T-helper 2 cell treated with Interferon-gamma antibody and Interleukin-4, amounts not matched to agents 5 μg/mL and 100 μg/mL, for 36 hours (primary cell): ENCODE measurements around the gene MPI.
A peak's percentile ranks its signal among the peaks of the same experiment; 100 is the strongest.

Experiments used
- DNase-seq: peaks from one replicate; pipeline ENCODE4 v3.0.0; 2021; ENCODE audit warnings: low spot score
- H3K27ac Mint-ChIP-seq: one replicate; pipeline ENCODE4 v1.8.0; 2021; ENCODE audit warnings: mild to moderate bottlenecking, mixed read lengths
- H3K27me3 Mint-ChIP-seq: one replicate; pipeline ENCODE4 v1.8.0; 2021; ENCODE audit warnings: low read depth, mixed read lengths
- H3K36me3 Mint-ChIP-seq: one replicate; pipeline ENCODE4 v1.8.0; 2021; ENCODE audit warnings: low read depth, mixed read lengths
- H3K4me1 Mint-ChIP-seq: one replicate; pipeline ENCODE4 v1.8.0; 2021; ENCODE audit warnings: low read depth, mixed read lengths
- H3K4me3 Mint-ChIP-seq: one replicate; pipeline ENCODE4 v1.8.0; 2022; ENCODE audit warnings: mild to moderate bottlenecking, moderate library complexity, mixed read lengths
- H3K9me3 Mint-ChIP-seq: one replicate; pipeline ENCODE4 v1.8.0; 2021; ENCODE audit warnings: mixed read lengths

Gene MPI

DNA sequence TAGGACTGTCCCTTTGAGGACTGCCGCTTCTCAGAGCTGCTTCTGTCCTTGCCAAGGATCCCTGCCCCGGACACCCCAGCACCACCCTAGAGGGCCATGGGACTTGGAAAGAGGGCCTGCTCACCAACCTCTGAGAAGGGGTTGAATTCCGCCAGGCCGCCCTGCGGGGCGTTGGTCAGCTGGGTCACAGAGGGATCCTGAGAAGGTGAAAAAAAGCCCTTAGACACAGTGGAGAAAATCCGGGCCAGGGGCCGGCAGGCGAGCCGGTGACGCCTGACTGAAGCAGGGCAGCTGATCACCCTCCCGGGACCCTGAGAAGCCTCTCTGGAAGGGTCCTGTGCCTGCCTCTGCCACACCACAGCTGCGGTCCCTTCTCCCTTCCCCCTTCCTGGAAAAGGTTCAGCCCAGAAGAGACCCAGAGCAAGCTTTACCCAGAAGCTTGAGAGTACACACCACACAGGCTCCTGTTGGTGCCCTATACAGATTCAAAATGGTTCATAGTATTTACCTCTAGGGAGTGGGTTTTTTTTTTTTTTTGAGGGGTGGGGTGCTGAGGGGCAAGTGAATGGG, 35.3 kb upstream of the MPI start:
- H3K4me3 Mint-ChIP-seq = no peak overlapping the region
- H3K9me3 Mint-ChIP-seq = no peaks in the 10 kb centered on the region
- H3K4me1 Mint-ChIP-seq = peaks cover 26% of the 10 kb centered on the region
- peaks cover 34% of the 10 kb centered on the region for H3K36me3 Mint-ChIP-seq
- H3K27me3 Mint-ChIP-seq = no peaks in the 10 kb centered on the region
- H3K27ac Mint-ChIP-seq = no peak overlapping the region
- DNase-seq = no peak

DNA sequence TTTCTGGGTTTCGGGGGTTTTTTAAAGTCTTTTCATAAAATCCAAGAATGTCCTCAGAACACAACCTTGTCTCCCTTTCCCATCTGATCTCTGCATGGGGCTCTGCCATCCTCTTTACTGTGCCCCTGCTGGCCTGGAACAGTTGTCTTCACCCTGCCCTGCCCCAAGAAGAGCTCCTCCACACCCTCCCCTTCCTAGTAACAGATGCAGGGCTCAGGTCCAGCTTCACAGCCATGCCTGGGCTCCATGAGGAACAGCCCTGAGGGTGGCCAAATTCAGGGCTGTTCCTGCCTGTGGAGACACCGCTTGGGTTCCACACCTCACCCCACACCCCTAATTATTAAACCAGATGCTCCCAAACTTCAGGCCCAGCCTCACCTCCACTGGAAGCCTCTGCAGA, 34.0 kb upstream of the MPI start:
- no peak overlapping the region for H3K4me3 Mint-ChIP-seq
- peak overlapping the region; percentile 32 for H3K27ac Mint-ChIP-seq
- peaks cover 28% of the 10 kb centered on the region for H3K36me3 Mint-ChIP-seq
- no peaks in the 10 kb centered on the region for H3K27me3 Mint-ChIP-seq
- no peaks in the 10 kb centered on the region for H3K9me3 Mint-ChIP-seq
- no peak for DNase-seq
- H3K4me1 Mint-ChIP-seq = peaks cover 29% of the 10 kb centered on the region

DNA sequence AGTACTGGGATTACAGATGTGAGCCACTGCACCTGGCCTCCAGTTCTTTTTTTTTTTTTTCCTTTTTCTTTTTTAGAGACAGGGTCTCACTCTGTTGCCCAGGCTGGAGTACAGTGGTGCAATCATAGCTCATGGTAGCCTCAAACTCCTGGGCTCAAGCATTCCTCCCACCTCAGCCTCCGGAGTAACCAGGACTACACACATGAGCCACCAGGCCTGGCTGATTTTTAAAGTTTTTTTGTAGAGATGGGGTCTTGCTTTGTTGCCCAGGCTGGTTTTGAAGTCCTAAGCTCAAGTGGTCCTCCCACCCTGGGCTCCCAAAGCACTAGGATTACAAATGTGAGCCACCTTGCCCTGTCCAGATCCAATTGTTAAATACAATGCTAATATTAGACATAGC, 33.3 kb upstream of the MPI start:
- Mint-ChIP-seq H3K27ac (no peak overlapping the region), H3K9me3 (no peaks in the 10 kb centered on the region), H3K4me3 (no peak overlapping the region), H3K27me3 (no peaks in the 10 kb centered on the region), H3K4me1 (peaks cover 29% of the 10 kb centered on the region), H3K36me3 (peaks cover 23% of the 10 kb centered on the region)
- no peak for DNase-seq

DNA sequence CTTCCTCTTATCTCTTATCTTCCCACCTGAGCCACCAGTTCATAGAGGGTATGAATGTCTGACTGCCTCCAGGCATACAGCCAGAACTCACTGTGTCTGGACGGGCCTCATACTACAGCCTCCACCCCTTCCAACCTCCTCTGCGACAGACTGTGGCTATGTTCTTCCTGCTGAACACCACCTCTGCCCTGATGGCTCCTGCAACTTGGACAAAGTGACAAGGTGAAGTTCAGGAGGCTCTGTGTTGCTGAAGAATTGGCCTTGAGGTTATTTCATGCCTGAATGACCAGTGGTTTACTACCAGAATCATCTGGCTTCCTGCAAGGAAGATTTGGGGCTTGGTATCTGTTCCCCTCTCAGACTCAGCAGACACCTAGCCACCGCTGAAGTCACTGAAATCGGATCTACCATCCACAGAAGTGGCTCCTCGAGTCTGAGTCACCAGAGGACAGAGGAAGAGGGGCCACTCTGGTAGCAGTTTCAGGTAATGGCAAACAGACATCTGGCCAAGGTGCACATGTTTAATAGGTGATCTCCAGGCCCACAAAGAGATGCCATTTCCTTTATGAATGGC, 32.7 kb upstream of the MPI start:
- Mint-ChIP-seq H3K4me1 (peaks cover 29% of the 10 kb centered on the region), H3K27me3 (no peaks in the 10 kb centered on the region), H3K4me3 (no peak overlapping the region), H3K36me3 (peaks cover 20% of the 10 kb centered on the region), H3K27ac (peak overlapping the region; percentile 78), H3K9me3 (no peaks in the 10 kb centered on the region)
- no peak for DNase-seq

DNA sequence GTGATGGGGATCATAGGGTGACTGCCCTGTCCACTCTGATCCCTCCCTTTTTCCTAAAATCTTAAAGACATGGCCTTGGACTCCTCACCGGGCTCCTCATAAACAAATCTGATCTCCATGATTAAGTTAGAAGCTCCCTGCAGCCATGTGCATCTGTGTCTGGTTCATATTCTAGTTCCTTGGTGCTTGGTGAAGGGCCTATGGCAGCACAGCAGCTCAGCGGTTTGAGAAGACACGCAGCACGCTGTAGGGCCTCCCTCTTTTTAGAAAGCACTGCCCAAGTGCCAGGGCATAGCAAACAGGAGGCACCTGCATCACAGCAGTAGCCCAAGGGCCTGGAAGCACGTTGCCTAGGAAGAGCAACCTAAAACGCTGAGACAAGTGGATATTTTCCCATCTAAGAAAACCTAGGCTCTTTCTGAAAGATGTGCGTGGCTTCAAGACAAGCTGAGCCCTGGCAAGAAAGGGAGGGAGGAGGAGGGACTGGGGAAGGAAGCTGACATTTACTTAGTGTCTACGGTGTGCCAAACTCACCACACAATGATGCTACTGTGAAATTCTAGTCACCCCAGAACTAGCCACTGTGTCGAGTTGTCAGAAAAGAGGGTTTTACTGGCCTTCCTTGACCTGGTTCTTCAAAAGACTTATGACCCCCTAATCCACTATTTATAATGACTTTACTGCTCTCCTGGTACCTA, 32.0 kb upstream of the MPI start:
- Mint-ChIP-seq H3K27me3 (no peaks in the 10 kb centered on the region), H3K4me3 (no peak overlapping the region), H3K36me3 (peaks cover 15% of the 10 kb centered on the region), H3K27ac (peak overlapping the region; percentile 39), H3K9me3 (no peaks in the 10 kb centered on the region), H3K4me1 (peaks cover 29% of the 10 kb centered on the region)
- DNase-seq = no peak

DNA sequence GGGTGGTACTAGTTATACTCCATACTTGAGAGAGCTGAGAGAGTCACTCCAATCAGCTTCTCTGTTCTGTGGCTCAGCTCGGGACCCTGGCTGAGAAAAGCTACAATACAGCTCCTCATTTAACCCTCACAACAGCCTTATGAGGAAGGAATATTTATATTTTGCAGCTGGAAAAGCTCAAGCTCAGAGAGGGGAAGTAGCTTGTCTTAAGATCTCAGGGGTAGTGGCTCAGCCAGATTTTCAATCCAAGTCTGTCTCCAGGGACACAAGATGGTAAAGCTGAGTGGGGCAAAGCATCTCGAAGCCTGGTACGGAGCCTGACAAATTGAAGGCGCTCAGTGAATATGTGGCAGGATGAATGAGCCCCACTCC, 31.5 kb upstream of the MPI start:
- Mint-ChIP-seq H3K27me3 (no peaks in the 10 kb centered on the region), H3K4me1 (peaks cover 29% of the 10 kb centered on the region), H3K36me3 (peaks cover 11% of the 10 kb centered on the region), H3K27ac (no peak overlapping the region), H3K4me3 (no peak overlapping the region), H3K9me3 (no peaks in the 10 kb centered on the region)
- DNase-seq = no peak

DNA sequence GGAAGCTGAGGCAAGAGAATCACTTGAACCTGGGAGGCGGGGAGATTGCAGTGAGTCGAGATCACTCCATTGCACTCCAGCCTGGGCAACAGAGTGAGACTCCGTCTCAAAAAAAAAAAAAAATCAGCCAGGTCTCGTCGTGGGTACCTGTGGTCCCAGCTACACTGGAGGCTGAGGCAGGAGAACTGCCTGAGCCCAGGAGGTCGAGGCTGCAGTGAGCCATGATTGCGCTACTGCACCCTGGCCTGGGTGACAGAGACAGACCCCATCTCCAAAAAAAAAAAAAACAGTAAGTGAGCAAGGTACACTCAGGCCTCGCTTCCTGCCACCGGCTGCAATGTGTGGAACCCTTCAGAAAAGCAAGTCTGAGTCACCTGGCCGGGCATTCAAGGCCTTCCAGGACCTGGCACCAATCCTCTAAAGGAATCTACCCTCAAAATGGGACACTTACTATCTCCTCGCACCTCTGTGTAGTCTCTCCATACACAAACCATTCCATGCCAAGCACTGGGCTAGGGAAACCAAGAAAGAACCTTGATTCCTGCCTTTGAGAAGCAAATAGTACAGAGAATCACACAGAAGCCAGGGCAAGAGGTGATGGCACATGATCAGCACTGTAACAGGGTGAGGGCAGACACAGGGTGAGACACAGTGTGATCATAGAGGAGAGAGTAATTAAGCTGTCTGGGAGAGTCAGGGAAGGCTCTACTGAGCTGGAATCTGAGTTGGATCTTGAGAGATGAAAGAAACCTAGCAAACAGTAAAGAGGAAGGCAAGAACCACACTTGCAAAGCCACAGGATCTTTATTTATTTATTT, 26.4 kb upstream of the MPI start:
- no peak for DNase-seq

DNA sequence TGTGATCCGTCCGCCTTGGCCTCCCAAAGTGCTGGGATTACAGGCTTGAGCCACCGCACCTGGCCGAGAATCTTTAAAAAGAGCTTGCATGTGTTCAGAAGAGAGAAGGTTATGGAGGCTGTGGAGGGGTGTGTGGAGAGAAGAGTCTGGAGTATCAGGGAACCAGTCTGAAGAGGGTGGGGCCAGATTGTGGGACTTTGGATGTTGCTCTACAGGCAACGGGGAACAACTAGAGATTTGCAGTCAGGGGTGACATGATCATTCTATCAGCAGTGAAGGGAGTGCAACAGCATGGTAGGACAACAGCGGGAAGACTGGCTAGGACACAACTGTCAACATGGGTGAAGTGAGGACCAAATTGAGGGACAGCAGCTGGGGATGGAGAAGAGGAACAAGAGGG, 25.5 kb upstream of the MPI start:
- Mint-ChIP-seq H3K27me3 (no peaks in the 10 kb centered on the region), H3K27ac (peak overlapping the region; percentile 58), H3K36me3 (peaks cover 37% of the 10 kb centered on the region), H3K9me3 (peaks cover 7% of the 10 kb centered on the region), H3K4me3 (peak overlapping the region; percentile 18), H3K4me1 (peaks cover 44% of the 10 kb centered on the region)
- no peak for DNase-seq

More for the DNA sequence above, 26.4 kb upstream of the MPI start:
- Mint-ChIP-seq H3K9me3 (peaks cover 7% of the 10 kb centered on the region), H3K4me3 (peak overlapping the region; percentile 16), H3K36me3 (peaks cover 36% of the 10 kb centered on the region), H3K27ac (peak overlapping the region; percentile 80), H3K4me1 (peaks cover 44% of the 10 kb centered on the region), H3K27me3 (no peaks in the 10 kb centered on the region)

DNA sequence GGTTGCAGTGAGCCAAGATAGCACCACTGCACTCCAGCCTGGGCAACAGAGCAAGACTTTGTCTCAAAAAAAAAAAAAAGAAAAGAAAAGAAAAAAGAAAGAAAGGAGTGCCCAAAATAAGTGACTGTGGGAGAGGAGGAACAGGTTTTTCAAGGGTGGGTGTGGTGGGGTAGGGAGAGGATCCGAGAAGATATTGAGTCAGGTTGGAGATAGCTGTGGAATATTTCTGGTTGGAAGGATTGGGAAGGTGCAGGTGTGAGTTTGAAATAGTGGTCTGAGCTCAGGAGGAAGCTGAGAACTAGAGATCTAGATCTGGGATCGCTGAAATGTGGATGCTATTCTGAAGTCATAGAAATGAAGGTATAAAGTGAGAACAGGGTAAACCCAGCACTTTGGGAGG, 24.5 kb upstream of the MPI start:
- peaks cover 7% of the 10 kb centered on the region for H3K9me3 Mint-ChIP-seq
- peak overlapping the region; percentile 60 for H3K4me3 Mint-ChIP-seq
- no peaks in the 10 kb centered on the region for H3K27me3 Mint-ChIP-seq
- DNase-seq = no peak
- peak overlapping the region; percentile 72 for H3K27ac Mint-ChIP-seq
- H3K36me3 Mint-ChIP-seq = peaks cover 47% of the 10 kb centered on the region
- H3K4me1 Mint-ChIP-seq = peaks cover 51% of the 10 kb centered on the region

DNA sequence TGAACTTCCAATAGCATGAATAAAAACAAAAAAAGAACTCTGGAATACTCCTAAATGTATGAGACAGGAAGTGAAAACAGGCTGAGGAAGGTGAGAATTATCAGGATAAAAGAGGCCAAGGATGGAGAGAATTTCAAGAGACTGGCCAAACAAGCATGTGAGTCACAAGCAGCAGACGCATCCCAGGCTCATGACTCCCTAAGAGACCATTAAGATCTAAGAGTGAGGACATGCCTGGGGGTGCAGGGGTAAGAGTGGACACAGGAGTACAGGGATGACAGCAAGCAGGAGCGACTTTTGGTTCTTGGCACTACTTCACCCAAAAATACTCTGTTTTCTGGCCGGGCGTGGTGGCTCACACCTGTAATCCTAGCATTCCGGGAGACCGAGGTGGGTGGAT, 23.8 kb upstream of the MPI start:
- Mint-ChIP-seq H3K27ac (peak overlapping the region; percentile 32), H3K27me3 (no peaks in the 10 kb centered on the region), H3K9me3 (peaks cover 7% of the 10 kb centered on the region), H3K36me3 (peaks cover 55% of the 10 kb centered on the region), H3K4me1 (peaks cover 58% of the 10 kb centered on the region), H3K4me3 (peak overlapping the region; percentile 60)
- DNase-seq = no peak

DNA sequence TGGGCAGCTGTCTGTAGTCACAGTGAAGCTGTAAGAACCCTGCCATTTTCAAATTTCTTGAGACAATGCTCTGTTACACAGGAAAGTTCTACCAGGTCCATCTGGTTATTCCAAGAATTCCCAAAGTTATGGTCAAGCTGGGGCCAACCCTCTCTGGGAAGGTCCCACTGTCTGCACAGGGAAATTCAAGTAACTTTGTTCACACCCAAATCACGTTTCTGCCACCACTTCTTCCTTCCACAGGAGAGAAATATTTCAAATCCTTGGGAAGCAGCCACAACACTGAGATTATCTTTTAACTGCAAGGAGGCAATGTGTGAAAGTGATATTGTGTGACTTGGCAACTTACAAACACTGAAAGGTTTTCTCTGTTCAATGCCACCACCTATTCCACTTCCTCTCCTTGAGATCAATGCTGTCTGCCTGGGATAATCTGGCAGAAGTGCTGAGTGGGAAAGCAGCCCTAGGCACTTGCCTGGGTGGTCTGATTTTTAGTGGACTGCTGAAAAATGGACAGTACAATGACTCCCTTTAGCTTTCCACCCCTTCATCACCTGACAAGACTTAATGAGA, 22.3 kb upstream of the MPI start:
- Mint-ChIP-seq H3K27me3 (no peaks in the 10 kb centered on the region), H3K27ac (peak overlapping the region; percentile 84), H3K9me3 (peaks cover 7% of the 10 kb centered on the region), H3K4me1 (peaks cover 61% of the 10 kb centered on the region), H3K36me3 (peaks cover 59% of the 10 kb centered on the region), H3K4me3 (peak overlapping the region; percentile 84)
- no peak for DNase-seq

DNA sequence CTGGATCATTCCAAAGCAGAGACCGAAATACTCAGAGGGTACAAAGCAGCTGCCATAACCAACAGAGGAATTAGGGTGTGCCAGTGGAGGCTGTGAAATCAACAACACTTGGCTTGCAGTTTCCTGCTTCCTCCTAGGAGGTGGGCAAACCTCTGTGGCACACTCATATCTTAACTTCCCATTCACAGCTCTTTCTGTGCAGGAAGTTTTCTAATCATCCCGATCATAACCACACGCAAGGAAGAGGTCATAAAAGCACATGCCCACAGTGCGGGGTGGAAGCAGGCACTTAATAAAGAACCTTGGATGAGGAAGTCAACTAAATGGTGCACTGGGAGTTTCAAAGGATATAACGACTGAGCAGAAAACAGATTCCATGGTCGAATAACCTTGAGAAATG, 21.8 kb upstream of the MPI start:
- Mint-ChIP-seq H3K27me3 (no peaks in the 10 kb centered on the region), H3K27ac (peak overlapping the region; percentile 84), H3K4me3 (peak overlapping the region; percentile 84), H3K36me3 (peaks cover 63% of the 10 kb centered on the region), H3K9me3 (peaks cover 7% of the 10 kb centered on the region), H3K4me1 (peaks cover 65% of the 10 kb centered on the region)
- DNase-seq = no peak

DNA sequence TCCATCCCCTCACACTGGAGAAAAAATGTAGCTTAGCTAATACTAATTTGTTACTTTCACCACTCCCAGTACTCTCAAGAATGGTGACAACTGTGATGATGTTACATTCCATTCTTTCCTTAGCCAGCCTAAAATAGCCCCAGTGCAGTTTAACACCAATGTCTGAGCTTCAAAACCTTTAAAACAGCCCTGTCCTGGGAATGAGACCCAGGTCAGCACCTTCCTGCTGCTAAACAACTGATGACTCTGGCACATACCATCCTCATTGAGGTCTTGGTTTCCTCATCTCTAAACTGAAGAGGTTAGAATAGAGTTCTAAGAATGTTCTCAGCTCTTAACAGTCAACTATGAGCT, 20.5 kb upstream of the MPI start:
- H3K27ac Mint-ChIP-seq = peak overlapping the region; percentile 94
- no peak for DNase-seq
- H3K4me1 Mint-ChIP-seq = peaks cover 66% of the 10 kb centered on the region
- H3K9me3 Mint-ChIP-seq = peaks cover 7% of the 10 kb centered on the region
- H3K27me3 Mint-ChIP-seq = no peaks in the 10 kb centered on the region
- peaks cover 59% of the 10 kb centered on the region for H3K36me3 Mint-ChIP-seq
- peak overlapping the region; percentile 99 for H3K4me3 Mint-ChIP-seq
